HCT116 (cell line): ENCODE data around the gene SPTBN1. TPM values are rescaled to one million over a fixed set of nuclear protein-coding genes. Genes with fewer than 3 reads are reported as not detected.

Source experiments
- ATAC-seq: fragments of 200-7000 bp; cut with Tn5 transposase; 2 replicates; pipeline ENCODE4 v1.9.1; 2020; ENCODE audit warnings: mild to moderate bottlenecking, moderate library complexity
- BruUV-seq: library from RNA; stranded (reverse); fragments of 400-500 nt; replicated peaks from 2 replicates; lab custom pipeline; 2021; lab: Mats Ljungman, UMichigan
- CTCF ChIA-PET: fragments of 300-600 bp; sonication (Branson Sonifier 250); formaldehyde crosslinking; loops from one replicate; lab custom pipeline; 2021; ENCODE audit warnings: antibody characterized with exemption; lab: Charles Lee
- POLR2A ChIA-PET: fragments of 300-600, 350-600 bp; sonication (Branson Sonifier 250); formaldehyde crosslinking; loops from one replicate; lab custom pipeline; 2021; ENCODE audit warnings: antibody characterized with exemption; lab: Charles Lee
- RAD21 ChIA-PET, 2 experiments: fragments of 300-600 bp; sonication (Branson Sonifier 250); formaldehyde crosslinking; loops; one replicate each; lab custom pipeline; 2023; ENCODE audit warnings: low total read pairs in 2 of 2; ENCODE audit not compliant: uncharacterized antibody in 2 of 2, unreplicated experiment in 2 of 2, low non-redundant PET in 1 of 2; lab: Charles Lee
- DNase-seq: peaks from one replicate; pipeline ENCODE4 v3.0.0-alpha.2; 2010; ENCODE audit warnings: low read depth, low spot score
- H2AFZ ChIP-seq: fragments of 200-600 bp; shearing (Covaris generic), sonication (generic); 2 replicates; pipeline ENCODE4 v1.6.1; 2017; ENCODE audit warnings: low read depth, mixed run types, mixed read lengths, antibody characterized with exemption, low read length; ENCODE audit not compliant: poor library complexity, severe bottlenecking
- H3K27ac ChIP-seq: 2 replicates; pipeline ENCODE4 v1.5.1; 2012; ENCODE audit warnings: low read depth, low read length
- H3K27me3 ChIP-seq: fragments of 200-600 bp; sonication (generic); 2 replicates; pipeline ENCODE4 v1.6.1; 2016; ENCODE audit warnings: mixed run types, low read length, mixed read lengths; ENCODE audit not compliant: insufficient read depth
- H3K36me3 ChIP-seq, 2 experiments: fragments of 200-500 bp in 1 of 2; fragments of 200-600 bp in 1 of 2; sonication (Bioruptor generic) in 1 of 2; sonication (generic) in 1 of 2; 2 replicates each; pipeline versions ENCODE4 v1.5.1 to v1.6.1; 2014 to 2016; ENCODE audit warnings: low read length in 2 of 2, inconsistent platforms in 1 of 2, mixed read lengths in 1 of 2, mixed run types in 1 of 2; ENCODE audit not compliant: insufficient read depth in 2 of 2, control insufficient read depth in 1 of 2
- H3K4me1 ChIP-seq, 2 experiments: fragments of 200-600 bp in 1 of 2; sonication (generic) in 1 of 2; 2 replicates each; pipeline versions ENCODE4 v1.5.1 to v1.6.1; 2012 to 2017; ENCODE audit warnings: low read length in 2 of 2, inconsistent platforms in 1 of 2, mild to moderate bottlenecking in 1 of 2, mixed read lengths in 1 of 2, mixed run types in 1 of 2, moderate library complexity in 1 of 2; ENCODE audit not compliant: insufficient read depth in 2 of 2, control insufficient read depth in 1 of 2
- H3K4me2 ChIP-seq: fragments of 200-600 bp; sonication (generic); 2 replicates; pipeline ENCODE4 v1.6.1; 2017; ENCODE audit warnings: mixed run types, low read length, mixed read lengths
- H3K4me3 ChIP-seq, 2 experiments: fragments of 200-600 bp in 1 of 2; sonication (generic) in 1 of 2; replicated peaks in 1 of 2; 2 replicates each; pipeline ENCODE4 v1.5.1; 2011 to 2016; ENCODE audit warnings: low read length in 2 of 2, control low read depth in 1 of 2, low read depth in 1 of 2, mild to moderate bottlenecking in 1 of 2, mixed read lengths in 1 of 2, mixed run types in 1 of 2
- H3K79me2 ChIP-seq: fragments of 200-600 bp; sonication (generic); 2 replicates; pipeline ENCODE4 v1.6.1; 2017; ENCODE audit warnings: mild to moderate bottlenecking, mixed run types, low read length, moderate library complexity, mixed read lengths; ENCODE audit not compliant: insufficient read depth
- H3K9ac ChIP-seq: fragments of 200-600 bp; sonication (generic); 2 replicates; pipeline ENCODE4 v1.6.1; 2016; ENCODE audit warnings: low read length, mixed read lengths
- H3K9me2 ChIP-seq: fragments of 200-600 bp; sonication (generic), shearing (Covaris generic); 2 replicates; pipeline ENCODE4 v1.6.1; 2017; ENCODE audit warnings: mixed run types, mild to moderate bottlenecking, moderate library complexity; ENCODE audit not compliant: insufficient read depth
- H3K9me3 ChIP-seq, 2 experiments: fragments of 200-500 bp in 1 of 2; fragments of 200-600 bp in 1 of 2; sonication (Bioruptor generic) in 1 of 2; sonication (generic) in 1 of 2; 2 replicates each; pipeline ENCODE4 v1.6.1; 2014 to 2017; ENCODE audit warnings: low read length in 2 of 2, mixed read lengths in 2 of 2, inconsistent platforms in 1 of 2, low read depth in 1 of 2, mild to moderate bottlenecking in 1 of 2, mixed run types in 1 of 2, moderate library complexity in 1 of 2; ENCODE audit not compliant: control insufficient read depth in 1 of 2, insufficient read depth in 1 of 2
- H4K20me1 ChIP-seq: fragments of 200-600 bp; sonication (generic), shearing (Covaris generic); 2 replicates; pipeline ENCODE4 v1.6.1; 2017; ENCODE audit warnings: mixed run types, mild to moderate bottlenecking, moderate library complexity; ENCODE audit not compliant: insufficient read depth
- EGR1 ChIP-seq: IDR thresholded peaks from 2 replicates; pipeline ENCODE4 v1.6.1; 2012; ENCODE audit warnings: low read depth
- ELF1 ChIP-seq: IDR thresholded peaks from 2 replicates; pipeline ENCODE4 v1.6.1; 2012; ENCODE audit warnings: low read depth, borderline replicate concordance
- EZH2 ChIP-seq: fragments of 200-600 bp; sonication (generic); IDR thresholded peaks from 2 replicates; pipeline ENCODE4 v1.6.1; 2017; ENCODE audit warnings: antibody characterized with exemption, mixed run types
- EZH2phosphoT487 ChIP-seq: fragments of 200-600 bp; IDR thresholded peaks from 2 replicates; pipeline ENCODE4 v1.6.1; 2018; ENCODE audit warnings: antibody characterized with exemption, borderline replicate concordance
- POLR2AphosphoS5 ChIP-seq: IDR thresholded peaks from 2 replicates; pipeline ENCODE4 v1.6.1; 2011; ENCODE audit warnings: mild to moderate bottlenecking, low read depth, low read length, moderate library complexity
- SIN3A ChIP-seq: IDR thresholded peaks from 2 replicates; pipeline ENCODE4 v1.6.1; 2012; ENCODE audit warnings: low read depth
- SRF ChIP-seq: IDR thresholded peaks from 2 replicates; pipeline ENCODE4 v1.6.1; 2012; ENCODE audit warnings: low read depth
- ZNF274 ChIP-seq: fragments of 200-500 bp; sonication (Bioruptor generic); IDR thresholded peaks from 2 replicates; pipeline ENCODE4 v1.6.1; 2014; ENCODE audit warnings: mild to moderate bottlenecking, low read depth, low read length, inconsistent platforms
- intact Hi-C: fragments of 100-400 bp; cut with micrococcal nuclease; formaldehyde crosslinking; loops from 2 replicates; pipeline ENCODE4 v1.10.0; 2022
- total RNA-seq: library from RNA; stranded (reverse); gene quantifications from one replicate; pipeline ENCODE4 v1.2.1, GENCODE V29; 2021; ENCODE audit not compliant: unreplicated experiment
- TF ChIP-seq, protein P1 (sequence below): IDR thresholded peaks from 2 replicates; pipeline ENCODE4 v1.6.1; 2011; ENCODE audit warnings: mild to moderate bottlenecking, low read length, moderate library complexity; ENCODE audit not compliant: insufficient replicate concordance; ENCODE audit errors: extremely low read depth

The SPTBN1 gene
- total RNA-seq, 1 experiment from 2014 or later = 84.4 TPM

DNA sequence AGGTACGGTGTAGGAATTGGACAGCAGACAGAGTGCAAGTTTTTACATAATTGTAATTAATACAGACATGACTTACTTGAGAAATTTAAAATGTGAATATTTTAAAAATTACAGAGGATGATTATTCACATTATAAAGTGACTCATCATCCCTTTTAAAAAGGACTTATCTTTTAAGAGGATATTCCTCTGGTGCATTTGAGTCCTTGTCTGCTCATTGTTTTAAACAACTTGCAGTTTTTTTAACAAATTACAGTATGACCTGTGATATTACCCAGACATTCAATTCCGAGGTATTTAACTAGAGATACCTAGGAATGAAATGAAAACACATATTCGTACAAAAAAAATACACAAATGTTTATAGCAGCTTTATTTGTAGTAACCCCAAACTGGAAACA lies 38.0 kb downstream of the SPTBN1 start:
- no peak for TF ChIP-seq ELF1
- TF ChIP-seq SIN3A = no peak
- TF ChIP-seq POLR2AphosphoS5 = no peak
- TF ChIP-seq ZNF274 = no peak
- no peak for TF ChIP-seq EZH2phosphoT487
- TF ChIP-seq, protein P1, sequence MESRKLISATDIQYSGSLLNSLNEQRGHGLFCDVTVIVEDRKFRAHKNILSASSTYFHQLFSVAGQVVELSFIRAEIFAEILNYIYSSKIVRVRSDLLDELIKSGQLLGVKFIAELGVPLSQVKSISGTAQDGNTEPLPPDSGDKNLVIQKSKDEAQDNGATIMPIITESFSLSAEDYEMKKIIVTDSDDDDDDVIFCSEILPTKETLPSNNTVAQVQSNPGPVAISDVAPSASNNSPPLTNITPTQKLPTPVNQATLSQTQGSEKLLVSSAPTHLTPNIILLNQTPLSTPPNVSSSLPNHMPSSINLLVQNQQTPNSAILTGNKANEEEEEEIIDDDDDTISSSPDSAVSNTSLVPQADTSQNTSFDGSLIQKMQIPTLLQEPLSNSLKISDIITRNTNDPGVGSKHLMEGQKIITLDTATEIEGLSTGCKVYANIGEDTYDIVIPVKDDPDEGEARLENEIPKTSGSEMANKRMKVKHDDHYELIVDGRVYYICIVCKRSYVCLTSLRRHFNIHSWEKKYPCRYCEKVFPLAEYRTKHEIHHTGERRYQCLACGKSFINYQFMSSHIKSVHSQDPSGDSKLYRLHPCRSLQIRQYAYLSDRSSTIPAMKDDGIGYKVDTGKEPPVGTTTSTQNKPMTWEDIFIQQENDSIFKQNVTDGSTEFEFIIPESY = no peak
- ATAC-seq = no peak
- Histone ChIP-seq H2AFZ (no peak overlapping the region), H3K9me3 (no peaks in the 10 kb centered on the region), H3K79me2 (no peaks in the 10 kb centered on the region), H4K20me1 (no peaks in the 10 kb centered on the region), H3K9me2 (no peaks in the 10 kb centered on the region), H3K36me3 (no peaks in the 10 kb centered on the region), H3K9ac (no peak overlapping the region), H3K4me3 (no peak overlapping the region), H3K27ac (no peak overlapping the region), H3K4me2 (no peak overlapping the region), H3K4me1 (peaks cover 4 to 19% of the 10 kb centered on the region in 2 experiments; a peak in 3 of 4 replicates), H3K27me3 (no peaks in the 10 kb centered on the region)
- DNase-seq = no peak
- BruUV-seq = no TSS peak
- intact Hi-C loops = no loop called here
- CTCF ChIA-PET = no interaction called here
- POLR2A ChIA-PET = no interaction called here
- RAD21 ChIA-PET = no interaction called here

DNA sequence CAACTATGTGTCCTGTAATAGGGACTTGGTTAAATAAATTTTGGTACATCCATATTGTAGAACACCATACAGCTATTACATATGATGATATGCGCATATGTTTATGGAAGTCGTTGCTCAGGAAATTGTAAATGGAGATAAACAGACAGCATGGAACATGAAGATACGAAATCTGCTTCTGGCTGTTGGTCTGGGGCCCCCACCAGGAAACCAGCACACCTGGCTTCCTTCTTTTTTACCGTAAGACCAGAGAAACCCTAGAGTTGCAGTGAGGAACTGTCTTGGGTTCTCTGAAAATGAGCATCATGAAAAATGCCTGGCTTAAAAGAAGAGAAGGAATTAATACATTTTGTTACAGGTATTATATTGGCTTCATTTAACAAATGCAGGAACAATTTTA lies 40.8 kb downstream of the SPTBN1 start:
- Histone ChIP-seq H3K4me3 (no peak overlapping the region), H2AFZ (no peak overlapping the region), H3K9me3 (no peaks in the 10 kb centered on the region), H3K9ac (no peak overlapping the region), H3K4me2 (no peak overlapping the region), H3K27me3 (no peaks in the 10 kb centered on the region), H3K9me2 (no peaks in the 10 kb centered on the region), H4K20me1 (no peaks in the 10 kb centered on the region), H3K36me3 (no peaks in the 10 kb centered on the region), H3K4me1 (peaks cover 4 to 19% of the 10 kb centered on the region in 2 experiments; a peak in 3 of 4 replicates), H3K79me2 (no peaks in the 10 kb centered on the region), H3K27ac (no peak overlapping the region)
- TF ChIP-seq EGR1 = no peak
- TF ChIP-seq SRF = no peak
- no peak for TF ChIP-seq EZH2
- ChIA-PET RAD21 (no interaction called here), CTCF (interaction anchor here (0.8 to 1.5 kb wide), 2 partner anchors 16 to 390 kb away, joined by 4 to 8 read pairs; no protein-coding TSS in a partner anchor), POLR2A (no interaction called here)
- DNase-seq (no peak), ATAC-seq (no peak)
- no TSS peak for BruUV-seq
- intact Hi-C loops = no loop called here
